Measurements from ENCODE around the gene ANKFY1.
"Not testable (repeated sequence)": the region's sequence is repeated elsewhere in the genome, so short reads cannot be mapped to it uniquely, and the experiment has no call there.

The ANKFY1 gene

GRCh38 chr17:4261452-4261851 is 2.3 kb downstream of the ANKFY1 start:
- no peak for DNase-seq (ENCODE audit: low read depth in 3 of 3)

- DNase-seq (ENCODE audit: low read depth in 3 of 3), result no peak
Measured at GRCh38 chr17:4258867-4259266, 4.9 kb downstream of the ANKFY1 start.

DNA sequence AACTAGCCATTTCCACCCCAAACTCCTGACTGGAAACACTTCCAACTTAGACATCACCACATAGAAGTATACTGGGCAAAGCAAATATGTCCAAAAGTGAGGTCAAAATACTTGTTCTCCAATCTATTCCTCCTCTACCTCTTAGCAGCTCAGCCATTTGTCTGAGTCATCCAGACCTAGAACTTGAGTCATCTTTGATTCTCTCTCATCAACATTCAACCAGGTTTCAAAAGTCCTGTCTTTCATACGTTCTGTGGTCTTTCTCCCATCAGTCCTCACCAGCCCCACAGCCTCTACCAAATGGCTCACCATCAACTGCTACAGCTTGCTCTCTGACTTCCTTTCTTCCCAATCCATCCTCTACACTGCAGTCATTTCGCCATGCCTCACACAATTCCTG is 6.8 kb downstream of the ANKFY1 start:
- no peak for DNase-seq (ENCODE audit: low read depth in 3 of 3)

- not testable (repeated sequence) for DNase-seq (ENCODE audit: low read depth in 3 of 3)
Measured at GRCh38 chr17:4255271-4255670, 8.5 kb downstream of the ANKFY1 start.

- no peak for DNase-seq (ENCODE audit: low read depth in 3 of 3)
Measured at GRCh38 chr17:4250887-4251286, 12.9 kb downstream of the ANKFY1 start.

GRCh38 chr17:4249452-4250029 is 14.2 kb downstream of the ANKFY1 start:
- no peak for DNase-seq (ENCODE audit: low read depth in 3 of 3)

- no peak for DNase-seq (ENCODE audit: low read depth in 3 of 3)
Measured at GRCh38 chr17:4248504-4249277, 15.1 kb downstream of the ANKFY1 start.

- DNase-seq (ENCODE audit: low read depth in 3 of 3), result no peak
Measured at GRCh38 chr17:4247971-4248388, 15.8 kb downstream of the ANKFY1 start.

DNA sequence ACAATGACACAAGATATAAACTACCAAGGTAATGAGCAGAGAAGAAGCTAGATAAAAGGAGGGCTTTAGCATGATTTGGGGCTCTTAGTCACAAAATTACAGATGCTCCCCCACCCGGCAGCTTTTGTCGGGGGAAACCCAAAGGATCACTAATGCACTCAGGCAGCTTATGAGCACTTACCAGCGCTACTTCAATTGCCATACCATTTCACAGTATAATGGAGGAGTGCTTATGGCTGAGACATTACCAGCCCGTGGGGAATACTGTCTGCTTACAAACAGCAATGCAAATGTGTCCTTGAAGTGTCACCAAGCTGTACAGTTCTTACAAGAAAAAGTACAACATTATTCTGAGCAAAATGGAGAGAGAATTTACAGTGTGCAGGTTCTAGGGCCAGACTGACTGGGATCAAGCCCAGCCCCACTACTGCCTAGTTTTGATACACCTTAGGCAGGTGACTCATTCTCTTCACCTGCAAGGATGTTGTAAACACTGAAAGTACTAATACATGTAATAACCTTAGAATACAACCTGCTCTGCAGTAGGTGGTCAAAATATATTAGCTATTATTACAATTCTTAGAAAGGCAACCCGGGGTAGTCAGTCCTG is 16.3 kb downstream of the ANKFY1 start:
- DNase-seq (ENCODE audit: low read depth in 3 of 3), result no peak

DNA sequence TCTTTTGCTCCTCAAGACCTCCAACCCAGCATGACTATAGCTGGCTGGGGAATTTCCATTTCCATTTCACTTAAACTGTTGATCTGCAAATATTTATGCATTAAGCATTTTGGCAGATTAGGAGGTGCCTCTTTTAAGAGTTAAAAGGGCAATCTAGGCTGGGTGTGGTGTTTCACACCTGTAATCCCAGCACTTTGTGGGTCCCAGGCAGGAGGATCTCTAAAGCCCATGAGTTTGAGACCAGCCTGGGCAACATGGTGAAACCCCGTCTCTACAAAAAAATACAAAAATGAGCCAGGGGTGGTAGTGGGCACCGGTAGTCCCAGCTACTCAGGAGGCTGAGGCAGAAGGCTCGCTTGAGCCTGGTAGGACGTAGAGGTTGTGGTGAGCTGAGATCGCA is 17.1 kb downstream of the ANKFY1 start:
- no peak for DNase-seq (ENCODE audit: low read depth in 3 of 3)

DNA sequence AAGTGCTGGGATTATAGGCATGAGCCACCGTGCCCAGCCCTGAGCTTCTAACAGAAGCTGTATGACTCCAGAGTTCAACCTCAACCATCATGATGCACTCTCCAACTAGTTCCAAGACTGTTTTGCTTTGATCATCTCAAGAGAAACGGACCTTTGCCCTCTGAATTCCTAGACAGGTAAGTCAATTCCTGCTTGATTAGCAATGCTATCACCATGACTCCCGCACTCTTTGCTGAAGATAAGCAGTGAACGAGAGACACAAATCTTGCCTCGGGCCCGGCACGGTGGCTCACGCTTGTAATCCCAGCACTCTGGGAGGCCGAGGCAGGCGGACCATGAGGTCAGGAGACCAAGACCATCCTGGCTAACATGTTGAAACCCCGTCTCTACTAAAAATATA is 22.2 kb downstream of the ANKFY1 start:
- no peak for DNase-seq (ENCODE audit: low read depth in 3 of 3)

DNA sequence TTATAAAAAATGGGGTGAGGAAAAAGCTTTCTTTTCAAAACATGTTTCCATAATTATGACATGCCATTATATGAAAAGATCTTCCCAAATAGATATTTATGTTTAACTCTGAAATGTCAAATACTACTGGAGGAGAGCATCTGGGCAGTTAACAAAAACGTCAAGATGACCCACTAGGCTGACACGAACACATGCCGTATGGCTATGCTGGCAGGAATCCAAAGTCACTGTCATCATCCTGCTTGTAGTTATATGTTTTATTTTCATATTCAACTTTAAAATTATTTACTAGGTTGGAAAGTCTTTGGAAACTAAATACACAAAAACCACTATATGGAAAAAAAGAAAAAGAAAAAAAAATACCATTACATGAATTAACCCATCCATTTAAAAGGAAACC is 27.3 kb downstream of the ANKFY1 start:
- DNase-seq (ENCODE audit: low read depth in 3 of 3), result no peak

DNA sequence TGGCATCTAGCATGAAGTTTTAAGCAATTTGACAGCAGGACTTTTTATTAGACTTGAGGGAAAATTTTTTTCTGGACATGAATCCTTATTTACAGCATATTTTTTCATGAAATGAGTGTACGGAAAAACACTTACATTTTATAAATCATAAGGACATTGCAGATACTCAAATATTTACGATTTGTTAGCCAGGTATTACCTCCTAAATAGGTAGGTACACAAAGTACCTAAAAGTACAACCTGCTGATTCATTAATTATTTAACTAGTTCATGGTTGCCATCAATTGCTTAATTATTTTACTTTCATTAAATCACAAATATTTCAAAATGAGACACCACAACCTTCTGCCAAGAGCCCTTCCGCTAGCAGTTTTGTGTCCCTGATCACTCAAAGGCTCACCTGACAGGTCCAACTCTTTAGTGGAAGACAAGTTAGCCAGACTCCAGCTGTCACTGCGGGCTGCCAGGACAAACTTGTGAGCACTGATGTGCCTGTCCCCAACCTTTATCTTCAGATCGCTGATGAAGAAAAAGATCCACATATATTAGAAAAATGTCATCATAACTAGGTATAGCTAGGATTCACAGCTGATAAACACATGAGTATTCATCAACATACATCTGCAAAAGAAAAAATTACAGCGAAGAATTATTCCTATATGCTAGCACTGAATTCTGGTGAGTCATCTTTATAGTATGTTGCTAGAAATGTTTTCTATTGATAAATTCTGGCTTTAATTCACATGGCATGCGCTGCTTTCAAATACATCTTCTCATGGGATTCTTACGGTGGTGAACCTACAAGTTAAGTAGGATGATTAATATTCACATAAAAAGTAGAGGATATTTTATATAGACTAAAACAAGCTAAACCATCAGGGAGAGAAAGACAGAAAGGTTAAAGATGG is 28.2 kb downstream of the ANKFY1 start:
- no peak for DNase-seq (ENCODE audit: low read depth in 3 of 3)

DNA sequence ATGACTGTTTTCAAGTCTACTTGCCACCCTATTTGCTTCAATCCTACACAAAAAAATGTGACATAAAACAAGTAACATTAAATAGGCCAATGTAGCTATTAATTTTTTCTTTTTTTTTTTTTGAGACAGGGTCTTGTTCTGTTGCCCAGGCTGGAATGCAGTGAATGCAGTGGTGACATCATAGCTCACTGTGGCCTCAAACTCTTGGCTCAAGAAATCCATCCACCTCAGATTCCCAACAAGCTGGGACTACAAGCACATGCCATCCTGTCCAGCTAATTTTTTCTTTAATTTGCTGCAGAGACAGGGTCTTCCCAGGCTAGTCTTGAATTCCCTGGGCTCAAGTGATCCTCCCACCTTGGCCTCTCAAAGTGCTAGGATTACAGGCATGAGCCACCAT is 29.4 kb downstream of the ANKFY1 start:
- DNase-seq (ENCODE audit: low read depth in 3 of 3), result no peak

DNA sequence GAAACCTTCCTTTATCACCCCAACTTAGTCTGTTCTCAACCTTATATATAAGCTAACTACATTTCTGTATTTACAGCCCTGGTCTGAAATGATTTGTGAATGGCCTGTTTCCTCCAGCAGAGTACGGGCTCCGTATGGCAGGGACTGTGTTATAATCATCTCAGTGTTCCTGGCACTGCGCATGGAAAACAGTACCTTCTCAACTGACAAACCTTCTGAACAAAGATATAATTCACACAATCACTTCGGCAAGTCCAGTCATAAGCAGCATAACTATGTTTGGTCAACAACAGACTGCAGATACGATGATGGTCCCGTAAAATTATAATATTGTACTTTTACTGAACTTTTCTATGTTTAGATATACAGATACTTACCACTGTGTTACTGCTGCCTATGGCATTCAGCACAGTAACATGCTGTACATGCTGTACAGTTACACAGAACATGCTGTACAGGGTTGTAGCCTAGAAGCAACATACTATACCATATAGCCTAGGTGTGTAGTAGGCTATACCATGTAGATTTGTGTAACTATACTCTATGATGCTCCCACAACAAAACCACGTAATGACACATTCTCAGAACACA is 30.0 kb downstream of the ANKFY1 start:
- DNase-seq (ENCODE audit: low read depth in 3 of 3), result no peak

GRCh38 chr17:4232168-4232813 is 31.5 kb downstream of the ANKFY1 start:
- DNase-seq (ENCODE audit: low read depth in 3 of 3), result no peak

DNA sequence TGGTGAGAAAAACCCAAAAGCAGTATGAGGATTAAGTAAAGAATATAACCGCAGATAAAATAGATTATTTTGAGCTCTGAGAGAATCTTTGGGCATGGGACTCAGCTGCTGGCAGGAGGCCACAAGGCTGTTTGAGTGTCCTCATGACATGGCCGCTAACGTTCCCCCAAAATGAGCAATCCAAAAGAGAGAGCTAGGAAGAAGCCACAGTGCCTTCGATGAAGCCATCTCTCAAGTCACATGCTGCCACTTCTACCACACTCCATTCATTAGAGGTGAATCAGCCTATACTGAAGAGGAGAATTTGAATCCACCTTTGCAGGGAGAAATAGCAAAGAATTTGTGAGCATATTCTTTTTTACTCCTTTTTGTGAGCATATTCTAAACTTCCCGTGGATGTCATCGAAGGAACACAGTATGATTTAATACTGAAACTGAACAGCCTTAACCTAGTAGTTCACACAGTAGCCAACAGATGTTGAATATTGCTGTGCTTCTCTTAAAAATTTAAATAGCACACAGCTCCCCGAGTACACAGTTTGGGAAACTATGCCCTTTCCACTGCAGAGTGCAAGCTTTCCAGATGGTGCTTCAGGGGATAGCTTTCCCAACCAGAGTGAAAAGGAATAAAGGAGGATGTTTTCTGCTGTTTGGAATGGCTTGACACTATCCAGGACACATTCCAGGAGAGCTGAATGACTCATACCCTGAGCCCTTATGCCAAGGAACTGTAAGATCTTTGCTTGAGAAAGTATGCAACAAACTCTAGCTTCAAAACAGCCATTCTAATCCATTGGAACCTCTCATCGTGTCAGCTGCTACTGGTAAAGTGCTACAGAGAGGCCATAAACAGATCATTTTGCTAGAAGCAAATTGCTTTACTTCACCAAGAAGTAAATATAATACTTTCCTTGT is 33.9 kb downstream of the ANKFY1 start:
- no peak for DNase-seq (ENCODE audit: low read depth in 3 of 3)

- no peak for DNase-seq (ENCODE audit: low read depth in 3 of 3)
Measured at GRCh38 chr17:4221899-4222659, 41.7 kb downstream of the ANKFY1 start.

- no peak for DNase-seq (ENCODE audit: low read depth in 3 of 3)
Measured at GRCh38 chr17:4221163-4221562, 42.6 kb downstream of the ANKFY1 start.

Data from stimulated activated CD4-positive, alpha-beta T cell treated with anti-CD3 and anti-CD28 coated beads, TNF-alpha, amount 100 ng/mL, for 4 hours (primary cell).